Dermis lymphatic vessel endothelial cell (primary cell): Measurements from ENCODE around the gene CRLF1. TPM values are rescaled to one million over a fixed set of nuclear protein-coding genes. Genes with fewer than 3 reads are reported as not detected.

Source experiments
- total RNA-seq: library from RNA; depleted of rRNA; stranded (reverse); fragments of >200 nt; gene quantifications from 2 replicates; pipeline ENCODE4 v1.2.1, GENCODE V29; 2014

CRLF1 gene, protein sequence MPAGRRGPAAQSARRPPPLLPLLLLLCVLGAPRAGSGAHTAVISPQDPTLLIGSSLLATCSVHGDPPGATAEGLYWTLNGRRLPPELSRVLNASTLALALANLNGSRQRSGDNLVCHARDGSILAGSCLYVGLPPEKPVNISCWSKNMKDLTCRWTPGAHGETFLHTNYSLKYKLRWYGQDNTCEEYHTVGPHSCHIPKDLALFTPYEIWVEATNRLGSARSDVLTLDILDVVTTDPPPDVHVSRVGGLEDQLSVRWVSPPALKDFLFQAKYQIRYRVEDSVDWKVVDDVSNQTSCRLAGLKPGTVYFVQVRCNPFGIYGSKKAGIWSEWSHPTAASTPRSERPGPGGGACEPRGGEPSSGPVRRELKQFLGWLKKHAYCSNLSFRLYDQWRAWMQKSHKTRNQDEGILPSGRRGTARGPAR
- not detected in 2 replicates for total RNA-seq

DNA sequence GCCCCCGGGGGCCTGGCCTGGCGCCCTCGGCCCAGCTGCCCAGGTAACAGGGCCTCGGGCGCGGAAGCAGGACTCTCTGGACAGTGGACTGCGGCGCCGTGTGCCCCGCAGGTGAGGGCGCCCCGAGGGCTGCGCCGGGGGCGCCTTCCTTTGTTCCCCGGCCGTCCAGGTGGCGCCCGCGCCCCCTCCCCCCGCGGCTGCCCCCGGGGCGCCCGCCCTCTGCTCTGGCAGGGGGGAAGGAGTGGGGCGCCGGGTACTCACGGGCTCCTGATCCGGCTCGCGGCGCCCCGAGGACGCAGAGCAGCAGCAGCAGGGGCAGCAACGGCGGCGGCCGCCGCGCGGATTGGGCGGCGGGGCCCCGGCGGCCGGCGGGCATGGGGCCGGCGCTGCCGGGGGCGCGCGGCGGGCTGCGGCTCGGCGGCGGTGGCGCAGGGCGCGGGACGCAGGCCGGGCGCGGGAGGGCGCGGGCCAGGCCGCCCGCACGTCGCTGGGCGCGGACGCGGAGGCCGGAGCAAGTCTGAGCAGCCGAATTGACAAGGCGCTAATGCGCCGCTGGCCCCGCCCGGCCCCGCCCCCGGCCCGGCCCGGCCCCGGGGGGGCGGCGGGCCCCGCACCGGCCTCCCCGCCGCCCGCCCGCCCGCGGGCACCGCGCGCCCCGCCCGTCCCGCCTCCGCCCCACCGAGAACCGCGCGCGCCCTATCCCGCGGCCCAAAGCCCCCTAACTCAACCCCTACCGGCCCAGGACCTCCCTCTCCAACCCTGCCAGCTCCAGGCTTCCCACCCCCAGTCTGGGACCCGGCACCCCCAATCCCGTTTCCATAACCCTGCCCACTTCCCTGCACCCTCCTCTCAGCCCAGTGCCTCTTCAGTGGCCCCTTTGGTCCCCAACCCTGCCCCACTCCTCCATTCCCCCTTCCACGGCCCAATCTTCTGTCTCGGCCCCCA lies at the start of gene CRLF1:
TSS of gene CRLF1 (minus strand) at position 519 of the 945 bp plus-strand sequence. CDS start at position 376, 143 bp downstream.

GRCh38 chr19:18636969-18637629 lies 30.5 kb upstream of the CRLF1 start, which contains the start of gene KLHL26:
KLHL26 (plus strand) TSS chr19:18637028; CDS start chr19:18637055, 27 bp downstream.

DNA sequence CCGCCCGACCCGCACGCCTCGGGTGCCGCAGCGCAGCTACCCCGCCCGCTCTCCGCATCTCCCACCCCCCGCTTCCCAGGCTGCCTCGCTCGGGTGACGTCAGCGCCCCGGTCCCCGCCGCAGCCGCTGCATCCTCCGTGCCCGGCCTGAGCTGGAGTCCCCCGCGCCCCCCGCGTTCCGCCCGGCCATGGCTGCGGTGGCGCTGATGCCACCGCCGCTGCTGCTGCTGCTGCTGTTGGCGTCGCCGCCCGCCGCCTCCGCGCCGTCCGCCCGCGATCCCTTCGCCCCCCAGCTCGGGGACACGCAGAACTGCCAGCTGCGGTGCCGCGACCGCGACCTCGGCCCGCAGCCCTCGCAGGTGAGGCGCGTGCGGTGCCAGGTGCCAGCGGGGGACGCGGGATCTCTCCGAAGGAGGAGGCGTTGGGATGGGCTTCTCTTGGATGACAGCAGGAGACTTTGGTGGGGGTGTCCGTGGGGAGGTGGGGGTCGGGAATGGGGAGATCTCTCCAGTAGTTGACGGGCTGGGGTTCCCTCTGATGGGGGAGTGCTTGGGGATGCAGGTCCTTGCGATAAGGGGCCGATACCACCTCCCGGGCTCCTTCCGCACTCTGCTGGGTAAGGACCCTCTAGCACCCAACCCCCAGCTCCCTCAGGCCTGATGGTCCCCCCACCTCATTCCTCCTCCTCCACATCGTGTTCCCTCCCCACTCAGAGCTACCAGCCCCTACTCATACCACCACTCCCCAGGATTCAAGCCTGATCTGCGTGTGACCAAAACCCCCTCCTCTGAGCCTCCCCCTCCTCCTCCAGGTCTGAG lies 6.4 kb upstream of the CRLF1 start, which contains the start of gene TMEM59L:
TSS of gene TMEM59L (plus strand) at position 99 of the 817 bp plus-strand sequence. CDS start at position 188, 89 bp downstream.

GRCh38 chr19:18588611-18589379 lies 17.8 kb downstream of the CRLF1 start, which contains the start of gene REX1BD:
REX1BD (plus strand) TSS chr19:18588798; CDS start chr19:18588802, 4 bp downstream.

DNA sequence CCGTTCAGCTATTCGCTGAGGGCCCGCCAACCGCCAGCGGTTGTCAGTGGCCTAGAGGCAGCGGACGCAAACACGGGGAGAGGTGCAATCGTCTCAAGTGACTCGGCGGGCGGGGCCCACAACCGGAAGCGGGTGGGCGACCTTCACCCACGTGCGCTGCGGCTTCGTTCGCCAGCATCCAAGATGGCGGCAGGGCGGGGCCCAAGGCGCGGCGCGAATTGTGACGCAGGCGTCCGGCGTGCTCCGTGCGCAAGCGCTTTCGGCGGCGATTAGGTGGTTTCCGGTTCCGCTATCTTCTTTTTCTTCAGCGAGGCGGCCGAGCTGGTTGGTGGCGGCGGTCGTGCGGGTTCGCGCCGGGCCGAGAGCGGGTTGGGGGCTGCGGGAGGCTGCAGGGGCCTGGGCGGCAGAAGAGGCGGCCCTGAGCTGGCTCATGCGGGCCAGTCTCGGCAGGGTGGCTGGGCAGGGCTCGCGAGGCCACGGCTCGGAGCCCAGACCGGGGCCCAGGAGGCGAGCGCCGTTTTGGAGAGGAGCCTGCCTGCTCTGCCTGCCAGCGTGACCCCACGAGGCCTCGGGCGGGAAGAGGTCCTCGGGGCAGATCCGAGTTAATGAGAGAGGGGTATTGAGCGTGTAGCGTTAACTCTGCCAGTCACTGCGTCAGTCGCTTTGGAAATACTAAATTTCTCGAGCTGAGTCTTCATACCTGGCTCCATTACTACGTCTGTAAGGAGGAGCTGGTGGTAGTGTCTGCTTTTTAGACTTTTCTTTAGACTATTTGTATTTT lies 34.8 kb downstream of the CRLF1 start, which contains the start of gene UBA52:
TSS of gene UBA52 (plus strand) at position 294 of the 781 bp plus-strand sequence. CDS start 1,444 bp downstream, outside the sequence.

DNA sequence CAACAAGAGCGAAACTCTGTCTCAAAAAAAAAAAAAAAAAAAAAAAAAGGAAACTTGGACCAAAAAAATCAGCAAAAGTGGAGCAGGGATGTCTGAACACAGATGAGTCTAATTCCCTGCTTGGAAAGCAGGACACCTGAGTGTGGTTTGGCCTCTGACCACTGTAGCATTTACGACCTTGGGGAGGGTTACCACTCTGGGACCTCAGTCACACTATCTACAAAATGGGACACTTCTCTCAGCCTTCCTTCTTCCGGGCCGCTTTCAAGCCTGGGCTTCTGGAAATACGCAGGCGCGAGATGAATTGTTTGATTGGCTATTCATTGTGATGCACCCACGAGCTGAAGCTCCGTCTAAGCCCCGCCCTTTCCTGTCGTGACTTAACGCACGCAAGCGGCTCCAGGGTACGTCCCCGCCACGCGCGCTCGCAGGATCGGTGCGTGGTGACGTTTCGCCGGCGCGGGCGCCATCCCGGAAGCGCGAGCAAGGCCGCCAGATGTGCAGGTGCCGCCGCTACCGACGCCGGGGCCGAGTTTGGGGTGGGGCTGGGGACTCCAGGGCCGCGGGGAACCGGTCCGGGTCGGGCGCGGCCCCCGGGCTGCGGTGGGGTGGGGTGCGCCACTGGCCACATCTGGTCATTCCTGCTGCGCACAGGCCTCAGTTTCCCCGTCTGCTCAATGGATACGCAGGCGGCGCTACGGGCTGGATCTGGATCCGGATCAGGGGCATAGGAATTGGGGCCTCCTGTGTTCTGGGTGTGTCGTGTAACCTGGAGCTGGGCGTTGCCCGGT lies 49.0 kb downstream of the CRLF1 start, which contains the start of gene KXD1:
TSS of gene KXD1 (plus strand) at position 460 of the 791 bp plus-strand sequence. CDS start 4,187 bp downstream, outside the sequence.

Other genes with a start within 250 kb of the CRLF1 start
- 50.7 and 51.2 TPM in 2 replicates for gene GDF15, start 220.6 kb downstream of the CRLF1 start, total RNA-seq
- gene LRRC25, start 209.2 kb downstream of the CRLF1 start, total RNA-seq: not detected in 2 replicates
- gene SSBP4, start 187.4 kb downstream of the CRLF1 start, total RNA-seq: 32.9 and 36.8 TPM in 2 replicates
- gene ISYNA1, start 168.7 kb downstream of the CRLF1 start, total RNA-seq: 45.5 and 46.1 TPM in 2 replicates
- 10.5 and 11.3 TPM in 2 replicates for gene ELL, start 84.7 kb downstream of the CRLF1 start, total RNA-seq
- gene FKBP8, start 63.2 kb downstream of the CRLF1 start, total RNA-seq: 147 and 170 TPM in 2 replicates
- 52.0 and 54.2 TPM in 2 replicates for gene KXD1, start 48.9 kb downstream of the CRLF1 start, total RNA-seq
- 811 and 1,032 TPM in 2 replicates for gene UBA52, start 34.9 kb downstream of the CRLF1 start, total RNA-seq
- 43.6 and 45.5 TPM in 2 replicates for gene REX1BD, start 18.0 kb downstream of the CRLF1 start, total RNA-seq
- gene TMEM59L, start 6.1 kb upstream of the CRLF1 start, total RNA-seq: not detected in 2 replicates
- gene KLHL26, start 30.2 kb upstream of the CRLF1 start, total RNA-seq: 1.6 and 2.7 TPM in 2 replicates
- 0.65 and 0.86 TPM in 2 replicates for gene CRTC1, start 76.9 kb upstream of the CRLF1 start, total RNA-seq
- gene COMP, start 184.5 kb upstream of the CRLF1 start, total RNA-seq: under 0.01 TPM in 1 of 2 replicates, not detected in the other
- 45.8 and 52.3 TPM in 2 replicates for gene UPF1, start 225.2 kb upstream of the CRLF1 start, total RNA-seq